Activated CD8-positive, alpha-beta T cell treated with anti-CD3 and anti-CD28 coated beads for 36 hours (primary cell): ENCODE measurements around the gene NMB. TPM values are rescaled to one million over a fixed set of nuclear protein-coding genes. Genes with fewer than 3 reads are reported as not detected.
A peak's percentile ranks its signal among the peaks of the same experiment; 100 is the strongest.

ENCODE experiments used
- ATAC-seq: fragments of 200-7000 bp; cut with Tn5 transposase; one replicate; pipeline ENCODE4 v1.10.0; 2021; ENCODE audit warnings: mild to moderate bottlenecking, moderate library complexity
- CTCF ChIA-PET: fragments of 350-600 bp; sonication (Branson Sonifier 250); formaldehyde crosslinking; loops from one replicate; lab custom pipeline; 2021; ENCODE audit warnings: antibody characterized with exemption; lab: Charles Lee
- POLR2A ChIA-PET: fragments of 350-600 bp; sonication (Branson Sonifier 250); formaldehyde crosslinking; loops from one replicate; lab custom pipeline; 2021; ENCODE audit warnings: antibody characterized with exemption; lab: Charles Lee
- DNase-seq: peaks from one replicate; pipeline ENCODE4 v3.0.0-alpha.2; 2020
- H3K27ac Mint-ChIP-seq: one replicate; pipeline ENCODE4 v1.8.0; 2021; ENCODE audit warnings: mild to moderate bottlenecking, mixed read lengths
- H3K27me3 Mint-ChIP-seq: one replicate; pipeline ENCODE4 v1.8.0; 2021; ENCODE audit warnings: mixed read lengths
- H3K36me3 Mint-ChIP-seq: one replicate; pipeline ENCODE4 v1.8.0; 2021; ENCODE audit warnings: low read depth, mixed read lengths
- H3K4me1 Mint-ChIP-seq: one replicate; pipeline ENCODE4 v1.8.0; 2021; ENCODE audit warnings: low read depth, mixed read lengths
- H3K4me3 Mint-ChIP-seq: one replicate; pipeline ENCODE4 v1.8.0; 2021; ENCODE audit warnings: mild to moderate bottlenecking, moderate library complexity, mixed read lengths
- H3K9me3 Mint-ChIP-seq: one replicate; pipeline ENCODE4 v1.8.0; 2021; ENCODE audit warnings: mixed read lengths
- intact Hi-C: fragments of 100-400 bp; cut with micrococcal nuclease; formaldehyde crosslinking; loops from one replicate; pipeline ENCODE4 v1.10.0; 2022
- total RNA-seq, 2 experiments: library from RNA; stranded (reverse); gene quantifications; one replicate each; pipeline ENCODE4 v1.2.3, GENCODE V29; 2021
- TF ChIP-seq, protein P1 (sequence below): fragments of 200-600 bp; IDR thresholded peaks from one replicate; pipeline ENCODE4 v1.8.0; 2022; ENCODE audit warnings: antibody characterized with exemption, mild to moderate bottlenecking

The NMB gene
- total RNA-seq, 2 experiments from 2014 or later: 1.7 to 2.7 TPM

DNA sequence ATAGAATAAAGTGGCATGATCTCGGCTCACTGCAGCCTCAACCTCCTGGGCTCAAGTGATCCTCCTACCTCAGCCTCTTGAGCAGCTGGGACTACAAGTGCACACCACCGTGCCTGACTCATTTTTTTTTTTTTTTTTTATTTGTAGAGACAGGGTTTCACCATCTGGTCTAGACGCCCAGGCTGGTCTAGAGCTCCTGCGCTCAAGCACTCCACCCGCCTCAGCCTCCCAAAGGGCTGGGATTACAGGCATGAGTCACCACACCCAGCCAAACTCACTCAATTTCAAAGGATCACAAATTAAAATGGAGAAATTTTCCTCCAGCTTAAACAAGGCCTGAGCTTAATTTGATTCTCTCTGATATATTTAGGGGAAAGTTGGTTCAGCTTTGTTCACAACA is 27.3 kb upstream of the NMB start:
- POLR2A ChIA-PET: no interaction called here
- Mint-ChIP-seq H3K4me3 (no peak overlapping the region), H3K27me3 (no peaks in the 10 kb centered on the region), H3K36me3 (peaks cover 37% of the 10 kb centered on the region), H3K9me3 (no peaks in the 10 kb centered on the region), H3K4me1 (peaks cover 16% of the 10 kb centered on the region), H3K27ac (no peak overlapping the region)
- no peak for DNase-seq
- CTCF ChIA-PET: no interaction called here
- intact Hi-C loops: no loop called here
- ATAC-seq: no peak
- TF ChIP-seq, protein P1, sequence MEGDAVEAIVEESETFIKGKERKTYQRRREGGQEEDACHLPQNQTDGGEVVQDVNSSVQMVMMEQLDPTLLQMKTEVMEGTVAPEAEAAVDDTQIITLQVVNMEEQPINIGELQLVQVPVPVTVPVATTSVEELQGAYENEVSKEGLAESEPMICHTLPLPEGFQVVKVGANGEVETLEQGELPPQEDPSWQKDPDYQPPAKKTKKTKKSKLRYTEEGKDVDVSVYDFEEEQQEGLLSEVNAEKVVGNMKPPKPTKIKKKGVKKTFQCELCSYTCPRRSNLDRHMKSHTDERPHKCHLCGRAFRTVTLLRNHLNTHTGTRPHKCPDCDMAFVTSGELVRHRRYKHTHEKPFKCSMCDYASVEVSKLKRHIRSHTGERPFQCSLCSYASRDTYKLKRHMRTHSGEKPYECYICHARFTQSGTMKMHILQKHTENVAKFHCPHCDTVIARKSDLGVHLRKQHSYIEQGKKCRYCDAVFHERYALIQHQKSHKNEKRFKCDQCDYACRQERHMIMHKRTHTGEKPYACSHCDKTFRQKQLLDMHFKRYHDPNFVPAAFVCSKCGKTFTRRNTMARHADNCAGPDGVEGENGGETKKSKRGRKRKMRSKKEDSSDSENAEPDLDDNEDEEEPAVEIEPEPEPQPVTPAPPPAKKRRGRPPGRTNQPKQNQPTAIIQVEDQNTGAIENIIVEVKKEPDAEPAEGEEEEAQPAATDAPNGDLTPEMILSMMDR: no peak

DNA sequence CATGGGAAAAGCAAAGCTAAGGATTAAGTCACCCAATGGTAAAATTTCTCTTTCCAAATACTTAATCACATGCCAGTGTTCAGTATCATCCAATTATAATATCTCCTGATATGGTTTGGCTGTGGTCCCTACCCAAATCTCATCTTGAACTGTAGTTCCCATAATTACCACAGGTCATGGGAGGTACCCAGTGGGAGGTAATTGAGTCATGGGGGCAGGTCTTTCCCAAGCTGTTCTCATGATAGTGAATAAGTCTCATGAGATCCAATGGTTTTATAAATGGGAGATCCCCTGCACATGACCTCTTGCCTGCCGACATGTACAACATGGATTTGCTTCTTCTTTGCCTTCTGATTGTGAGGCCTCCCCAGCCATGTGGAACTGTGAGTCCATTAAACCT is 26.1 kb upstream of the NMB start:
- Mint-ChIP-seq H3K27ac (no peak overlapping the region), H3K27me3 (no peaks in the 10 kb centered on the region), H3K4me3 (no peak overlapping the region), H3K36me3 (peaks cover 38% of the 10 kb centered on the region), H3K4me1 (peaks cover 16% of the 10 kb centered on the region), H3K9me3 (no peaks in the 10 kb centered on the region)
- no peak for DNase-seq
- no peak for ATAC-seq
- CTCF ChIA-PET: no interaction called here
- intact Hi-C loops: no loop called here
- TF ChIP-seq, protein P1: no peak
- POLR2A ChIA-PET: interaction anchor here (0.6 kb wide), 1 partner anchor 26 kb away, joined by 3 read pairs; no protein-coding TSS in a partner anchor

DNA sequence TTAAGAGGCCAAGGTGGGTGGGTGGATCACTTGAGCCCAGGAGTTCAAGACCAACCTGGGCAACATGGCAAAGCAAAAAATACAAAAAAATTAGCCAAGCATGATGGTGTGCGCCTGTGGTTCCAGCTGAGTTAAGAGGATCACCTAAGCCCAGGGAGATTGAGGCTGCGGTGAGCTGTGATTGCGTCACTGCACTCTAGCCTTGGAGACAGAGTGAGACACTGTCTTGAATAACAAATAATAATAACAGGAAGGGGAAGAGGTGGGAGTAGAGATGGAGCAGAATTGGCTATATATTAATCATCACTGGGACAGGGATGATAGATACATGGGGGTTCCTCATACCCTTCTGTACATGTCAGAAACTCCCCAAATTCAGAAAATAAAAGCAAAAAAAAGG is 23.8 kb upstream of the NMB start:
- DNase-seq (peak; percentile 30), ATAC-seq (peak; percentile 47)
- Mint-ChIP-seq H3K4me1 (peaks cover 14% of the 10 kb centered on the region), H3K27ac (peak overlapping the region; percentile 8), H3K36me3 (peaks cover 34% of the 10 kb centered on the region), H3K27me3 (no peaks in the 10 kb centered on the region), H3K9me3 (no peaks in the 10 kb centered on the region), H3K4me3 (no peak overlapping the region)
- ChIA-PET POLR2A (no interaction called here), CTCF (interaction anchor here (1.3 kb wide), 1 partner anchor 83 kb away, joined by 3 read pairs; no protein-coding TSS in a partner anchor)
- intact Hi-C loops: no loop called here
- TF ChIP-seq, protein P1: no peak

DNA sequence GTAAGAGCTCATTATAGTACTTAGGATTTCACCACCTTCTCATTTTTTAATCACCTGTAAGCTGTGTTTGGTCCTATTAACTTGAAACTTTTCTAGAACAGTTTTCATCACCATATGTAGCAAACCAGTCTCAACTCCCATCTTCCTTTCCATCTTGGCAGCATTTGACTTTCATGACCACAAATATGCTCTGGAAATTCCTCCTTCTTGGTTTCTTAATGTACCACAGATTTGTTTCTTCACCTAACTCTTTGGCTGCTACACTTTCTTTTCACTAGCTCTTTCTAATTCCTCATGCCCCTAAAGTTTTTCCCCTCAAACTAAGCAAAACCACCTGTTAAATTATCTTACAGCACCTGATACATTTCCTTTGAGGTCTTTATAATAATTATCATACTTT is 13.2 kb upstream of the NMB start:
- H3K27me3 Mint-ChIP-seq: no peaks in the 10 kb centered on the region

DNA sequence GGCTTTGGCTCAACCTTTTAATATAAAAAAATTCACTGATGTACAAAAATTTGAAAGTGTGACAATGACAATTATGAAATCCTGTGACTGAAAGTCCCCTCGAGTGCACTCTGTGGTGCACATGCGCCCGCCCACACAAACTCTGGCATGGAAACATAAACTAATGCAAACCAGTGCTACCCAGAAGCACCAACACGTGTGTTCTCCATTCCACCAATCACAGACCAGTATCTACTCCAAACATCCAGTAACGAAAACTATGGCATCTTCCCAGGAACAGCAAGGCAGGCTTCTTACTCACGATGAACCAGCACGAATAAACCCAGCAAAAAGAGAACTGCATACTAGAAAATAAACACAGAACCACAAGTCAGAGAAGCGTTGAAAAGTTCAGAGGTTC is 11.7 kb upstream of the NMB start:
- TF ChIP-seq, protein P1: no peak
- Mint-ChIP-seq H3K4me1 (peaks cover 40% of the 10 kb centered on the region), H3K27ac (peak overlapping the region; percentile 76), H3K4me3 (no peak overlapping the region), H3K9me3 (no peaks in the 10 kb centered on the region), H3K27me3 (no peaks in the 10 kb centered on the region), H3K36me3 (peaks cover 36% of the 10 kb centered on the region)
- intact Hi-C loops: no loop called here
- ATAC-seq (peak; percentile 51), DNase-seq (peak; percentile 82)
- POLR2A ChIA-PET: interaction anchor here (0.7 to 1.4 kb wide), 6 partner anchors 10 to 101 kb away, joined by 3 to 5 read pairs (median 3); partner anchors contain the start of gene ZSCAN2
- CTCF ChIA-PET: interaction anchor here (1.4 kb wide), 1 partner anchor 13 kb away, joined by 3 read pairs; no protein-coding TSS in a partner anchor

More for the DNA sequence above, 13.2 kb upstream of the NMB start:
- no peaks in the 10 kb centered on the region for H3K9me3 Mint-ChIP-seq
- peaks cover 36% of the 10 kb centered on the region for H3K4me1 Mint-ChIP-seq
- intact Hi-C loops: no loop called here
- no peak overlapping the region for H3K27ac Mint-ChIP-seq
- ChIA-PET CTCF (no interaction called here), POLR2A (interaction anchor here (0.8 kb wide), 1 partner anchor 252 kb away, joined by 3 read pairs; no protein-coding TSS in a partner anchor)
- H3K4me3 Mint-ChIP-seq: no peak overlapping the region
- TF ChIP-seq, protein P1: no peak
- peaks cover 34% of the 10 kb centered on the region for H3K36me3 Mint-ChIP-seq
- DNase-seq (no peak), ATAC-seq (no peak)
